Testis (tissue), 2 donors: Measurements from ENCODE around the gene CDSN.

Experiments used
- CTCF ChIP-seq, 3 experiments: fragments of 450-650 bp in 2 of 3; fragments of 200-600 bp in 1 of 3; sonication (generic) in 1 of 3; IDR thresholded peaks; one replicate each; pipeline ENCODE4 v1.5.1; 2016 to 2019; ENCODE audit warnings: antibody characterized with exemption in 3 of 3, mild to moderate bottlenecking in 2 of 3, moderate library complexity in 1 of 3
- POLR2A ChIP-seq: fragments of 450-650 bp; IDR thresholded peaks from one replicate; pipeline ENCODE4 v1.6.1; 2017; ENCODE audit warnings: antibody characterized with exemption, mild to moderate bottlenecking, moderate library complexity

GRCh38 chr6:31131595-31131994, 11.3 kb upstream of the CDSN start:
- no peak for TF ChIP-seq POLR2A
- TF ChIP-seq CTCF (IDR thresholded peaks at IDR 0.05), result no peak
